Mesenchymal stem cell (in vitro differentiated cells and primary cell): ENCODE measurements around the gene CAVIN3.

Source experiments
- DNase-seq: peaks from one replicate; pipeline ENCODE4 v3.0.0-alpha.2; 2013
- H2AFZ ChIP-seq: one replicate; pipeline ENCODE4 v1.6.1; 2013; ENCODE audit warnings: low read depth, mild to moderate bottlenecking, control low read depth, inconsistent platforms, low read length, moderate library complexity
- H2AK5ac ChIP-seq: 2 replicates; pipeline ENCODE4 v1.6.1; 2013; ENCODE audit warnings: low read length, moderate library complexity, mild to moderate bottlenecking, inconsistent platforms; ENCODE audit not compliant: severe bottlenecking
- H2BK120ac ChIP-seq: one replicate; pipeline ENCODE4 v1.6.1; 2013; ENCODE audit warnings: low read depth, mild to moderate bottlenecking, inconsistent platforms, low read length, moderate library complexity
- H2BK12ac ChIP-seq, 2 experiments: one replicate each; pipeline ENCODE4 v1.6.1; 2013; ENCODE audit warnings: inconsistent platforms in 2 of 2, low read length in 2 of 2, mild to moderate bottlenecking in 2 of 2, moderate library complexity in 2 of 2, control low read depth in 1 of 2
- H2BK15ac ChIP-seq: one replicate; pipeline ENCODE4 v1.6.1; 2013; ENCODE audit warnings: mild to moderate bottlenecking, low read depth, inconsistent platforms; ENCODE audit not compliant: poor library complexity, severe bottlenecking
- H2BK5ac ChIP-seq: 2 replicates; pipeline ENCODE4 v1.6.1; 2013; ENCODE audit warnings: low read depth, mild to moderate bottlenecking, low read length, control low read depth, inconsistent platforms; ENCODE audit not compliant: poor library complexity, severe bottlenecking
- H3K14ac ChIP-seq, 2 experiments: one replicate each; pipeline ENCODE4 v1.6.1; 2013; ENCODE audit warnings: inconsistent platforms in 2 of 2, low read length in 2 of 2, control low read depth in 1 of 2, mild to moderate bottlenecking in 1 of 2, moderate library complexity in 1 of 2
- H3K18ac ChIP-seq, 2 experiments: one replicate each; pipeline ENCODE4 v1.6.1; 2013; ENCODE audit warnings: inconsistent platforms in 2 of 2, low read length in 2 of 2, control low read depth in 1 of 2, low read depth in 1 of 2, mild to moderate bottlenecking in 1 of 2
- H3K23ac ChIP-seq, 2 experiments: one replicate each; pipeline ENCODE4 v1.6.1; 2013; ENCODE audit warnings: inconsistent platforms in 2 of 2, low read length in 2 of 2, mild to moderate bottlenecking in 2 of 2, moderate library complexity in 2 of 2, control low read depth in 1 of 2
- H3K27ac ChIP-seq: 2 replicates; pipeline ENCODE4 v1.5.1; 2013; ENCODE audit warnings: mild to moderate bottlenecking, moderate library complexity, low read length, control low read depth, inconsistent platforms; ENCODE audit not compliant: poor library complexity, severe bottlenecking
- H3K27me3 ChIP-seq, 2 experiments: 2 replicates each; pipeline versions ENCODE4 v1.6.1 to v1.7.0; 2013; ENCODE audit warnings: low read length in 2 of 2, mild to moderate bottlenecking in 2 of 2, moderate library complexity in 2 of 2, control low read depth in 1 of 2, inconsistent platforms in 1 of 2; ENCODE audit not compliant: control insufficient read depth in 1 of 2, insufficient read depth in 1 of 2
- H3K36me3 ChIP-seq, 2 experiments: 2 replicates each; pipeline versions ENCODE4 v1.6.1 to v1.7.0; 2013; ENCODE audit warnings: low read length in 2 of 2, control low read depth in 1 of 2, inconsistent platforms in 1 of 2, low read depth in 1 of 2, mild to moderate bottlenecking in 1 of 2; ENCODE audit not compliant: insufficient read depth in 2 of 2, control insufficient read depth in 1 of 2
- H3K4ac ChIP-seq, 2 experiments: one replicate each; pipeline ENCODE4 v1.6.1; 2013; ENCODE audit warnings: inconsistent platforms in 2 of 2, low read length in 2 of 2, mild to moderate bottlenecking in 2 of 2, moderate library complexity in 2 of 2, control low read depth in 1 of 2, low read depth in 1 of 2
- H3K4me1 ChIP-seq: 2 replicates; pipeline ENCODE4 v1.6.1; 2013; ENCODE audit warnings: low read depth, low read length, control low read depth; ENCODE audit not compliant: control insufficient read depth, insufficient read depth
- H3K4me2 ChIP-seq: 2 replicates; pipeline ENCODE4 v1.6.1; 2013; ENCODE audit warnings: low read length, mild to moderate bottlenecking, inconsistent platforms; ENCODE audit not compliant: poor library complexity, severe bottlenecking
- H3K4me3 ChIP-seq, 2 experiments: 2 replicates each; pipeline versions ENCODE4 v1.5.1 to v1.7.0; 2013; ENCODE audit warnings: low read length in 2 of 2, mild to moderate bottlenecking in 2 of 2, control low read depth in 1 of 2, low read depth in 1 of 2; ENCODE audit not compliant: insufficient read depth in 1 of 2
- H3K79me1 ChIP-seq: replicated peaks from 2 replicates; pipeline ENCODE4 v1.6.1; 2013; ENCODE audit warnings: mild to moderate bottlenecking, control low read depth, low read length, inconsistent platforms; ENCODE audit not compliant: poor library complexity, severe bottlenecking
- H3K9ac ChIP-seq: 2 replicates; pipeline ENCODE4 v1.7.0; 2013; ENCODE audit warnings: mild to moderate bottlenecking, low read length, moderate library complexity
- H3K9me3 ChIP-seq: 2 replicates; pipeline ENCODE4 v1.7.0; 2013; ENCODE audit warnings: mild to moderate bottlenecking, low read length; ENCODE audit not compliant: control insufficient read depth
- H4K8ac ChIP-seq: one replicate; pipeline ENCODE4 v1.6.1; 2013; ENCODE audit warnings: inconsistent platforms, mild to moderate bottlenecking, low read length, moderate library complexity
- H4K91ac ChIP-seq: one replicate; pipeline ENCODE4 v1.6.1; 2013; ENCODE audit warnings: mild to moderate bottlenecking, low read length, inconsistent platforms
- WGBS: methylation state at CpG from one replicate; pipeline ENCODE4 v1.1.7; 2013; ENCODE audit warnings: mixed read lengths; 5-methylcytosine and 5-hydroxymethylcytosine counted together

CAVIN3 gene

DNA sequence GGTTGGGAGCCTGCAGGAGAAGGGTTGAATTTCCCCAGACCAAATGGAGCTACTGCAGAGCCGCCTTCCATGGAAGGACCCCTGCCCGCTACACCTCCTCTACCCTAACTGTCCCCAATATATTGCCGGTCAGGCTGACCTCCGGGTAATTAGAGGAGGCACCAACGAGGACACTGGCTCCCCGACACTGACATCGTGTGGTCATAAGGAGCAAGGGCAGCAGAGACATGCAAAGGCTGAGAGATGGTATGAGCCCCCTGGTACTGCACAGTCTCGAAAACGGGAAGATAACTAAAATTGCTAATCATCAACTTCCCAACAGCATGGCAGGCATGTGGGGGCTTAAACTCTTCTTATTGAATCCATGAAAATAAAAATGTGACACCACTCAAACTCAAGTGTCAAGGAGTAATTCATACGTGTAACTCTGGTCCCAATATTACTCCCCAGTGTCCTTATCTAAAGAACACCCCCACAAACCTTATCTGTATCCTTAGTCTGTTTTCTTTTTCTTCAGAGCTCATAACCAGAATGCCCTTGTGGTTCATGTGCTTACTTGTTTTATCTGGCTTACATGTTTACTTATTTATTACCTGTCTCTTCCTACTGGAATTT, 4.4 kb downstream of the CAVIN3 start:
- H2BK120ac ChIP-seq = no peak overlapping the region
- H3K4me3 ChIP-seq = peak overlapping the region in 1 of 2 experiments; percentile 61
- peak overlapping the region; percentile 71 for H3K9ac ChIP-seq
- H3K18ac ChIP-seq = no peak overlapping the region
- no peaks in the 10 kb centered on the region for H3K27me3 ChIP-seq
- no peak overlapping the region for H2BK12ac ChIP-seq
- no peak overlapping the region for H4K8ac ChIP-seq
- no peak overlapping the region for H2AFZ ChIP-seq
- H3K27ac ChIP-seq = no peak overlapping the region
- no peak overlapping the region for H4K91ac ChIP-seq
- peaks cover 2% of the 10 kb centered on the region for H3K79me1 ChIP-seq
- H3K4me1 ChIP-seq = peaks cover 21% of the 10 kb centered on the region
- H3K9me3 ChIP-seq = no peaks in the 10 kb centered on the region
- H3K23ac ChIP-seq = no peak overlapping the region
- no peak overlapping the region for H3K4ac ChIP-seq
- no peak overlapping the region for H2BK5ac ChIP-seq
- 12% methylated on average over 10 of the region's 10 CpGs for WGBS
- DNase-seq = peak; percentile 73
- H3K36me3 ChIP-seq = peaks cover 0 to 16% of the 10 kb centered on the region in 2 experiments
- no peak overlapping the region for H2BK15ac ChIP-seq
- H2AK5ac ChIP-seq = no peak overlapping the region
- H3K14ac ChIP-seq = no peak overlapping the region
- peak overlapping the region; percentile 72 for H3K4me2 ChIP-seq

DNA sequence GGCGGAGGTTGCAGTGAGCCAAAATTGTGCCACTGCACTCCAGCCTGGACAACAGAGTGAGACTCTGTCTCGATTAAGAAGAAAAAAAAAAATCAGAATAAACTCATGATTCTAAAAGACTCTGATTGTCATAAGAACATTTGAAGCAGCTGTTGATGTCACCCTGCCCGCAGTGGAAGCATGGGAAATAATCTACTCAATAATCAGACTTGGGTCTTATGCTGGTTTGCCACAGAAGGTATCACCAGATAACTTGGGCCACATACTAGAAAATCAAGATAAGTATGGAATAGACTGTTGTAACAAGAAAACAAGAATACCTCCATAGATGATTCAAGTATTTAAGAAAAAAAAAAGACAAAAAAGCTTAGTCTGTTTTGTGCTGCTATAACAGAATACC, 8.2 kb downstream of the CAVIN3 start:
- Histone ChIP-seq H3K14ac (no peak overlapping the region), H3K79me1 (no peaks in the 10 kb centered on the region), H2AFZ (no peak overlapping the region), H3K27me3 (no peaks in the 10 kb centered on the region), H3K9me3 (no peaks in the 10 kb centered on the region), H3K9ac (no peak overlapping the region), H3K36me3 (no peaks in the 10 kb centered on the region), H3K4ac (no peak overlapping the region), H3K4me1 (peaks cover 4% of the 10 kb centered on the region), H2AK5ac (no peak overlapping the region), H4K91ac (no peak overlapping the region), H3K23ac (no peak overlapping the region), H2BK15ac (no peak overlapping the region), H2BK5ac (no peak overlapping the region), H3K4me2 (no peak overlapping the region), H3K27ac (no peak overlapping the region), H3K4me3 (no peak overlapping the region), H4K8ac (no peak overlapping the region), H3K18ac (no peak overlapping the region), H2BK120ac (no peak overlapping the region), H2BK12ac (no peak overlapping the region)
- DNase-seq = no peak
- 90% methylated on average over 1 of the region's 3 CpGs for WGBS

GRCh38 chr11:6307876-6308275, 12.4 kb downstream of the CAVIN3 start:
- no peak overlapping the region for H3K4me2 ChIP-seq
- H3K36me3 ChIP-seq = no peaks in the 10 kb centered on the region
- H3K4ac ChIP-seq = no peak overlapping the region
- H3K9me3 ChIP-seq = no peaks in the 10 kb centered on the region
- H3K14ac ChIP-seq = no peak overlapping the region
- no peak overlapping the region for H2AK5ac ChIP-seq
- no peak overlapping the region for H3K23ac ChIP-seq
- H2BK12ac ChIP-seq = no peak overlapping the region
- H3K18ac ChIP-seq = no peak overlapping the region
- H4K8ac ChIP-seq = no peak overlapping the region
- peaks cover 5% of the 10 kb centered on the region for H3K4me1 ChIP-seq
- no peak overlapping the region for H4K91ac ChIP-seq
- H3K27me3 ChIP-seq = no peaks in the 10 kb centered on the region
- H2BK120ac ChIP-seq = no peak overlapping the region
- no peaks in the 10 kb centered on the region for H3K79me1 ChIP-seq
- no peak overlapping the region for H2BK5ac ChIP-seq
- H2BK15ac ChIP-seq = no peak overlapping the region
- H3K9ac ChIP-seq = no peak overlapping the region
- 78% methylated on average over 8 of the region's 8 CpGs for WGBS
- H2AFZ ChIP-seq = no peak overlapping the region
- no peak overlapping the region for H3K27ac ChIP-seq
- no peak overlapping the region for H3K4me3 ChIP-seq
- DNase-seq = peak; percentile 4

GRCh38 chr11:6305297-6305696, 15.0 kb downstream of the CAVIN3 start:
- Histone ChIP-seq H4K8ac (no peak overlapping the region), H3K36me3 (no peaks in the 10 kb centered on the region), H3K27ac (no peak overlapping the region), H3K9ac (no peak overlapping the region), H3K4ac (no peak overlapping the region), H3K27me3 (no peaks in the 10 kb centered on the region), H3K18ac (peak overlapping the region in 1 of 2 experiments; percentile 24), H2AK5ac (peak overlapping the region; percentile 65), H3K14ac (peak overlapping the region in 1 of 2 experiments; percentile 60), H4K91ac (no peak overlapping the region), H3K4me3 (no peak overlapping the region), H3K9me3 (no peaks in the 10 kb centered on the region), H2BK15ac (no peak overlapping the region), H3K4me2 (no peak overlapping the region), H2BK120ac (no peak overlapping the region), H2AFZ (no peak overlapping the region), H3K79me1 (no peaks in the 10 kb centered on the region), H3K4me1 (peaks cover 15% of the 10 kb centered on the region), H3K23ac (no peak overlapping the region), H2BK5ac (no peak overlapping the region), H2BK12ac (no peak overlapping the region)
- DNase-seq = no peak
- WGBS = 84% methylated on average over 4 of the region's 4 CpGs
